Measurements from ENCODE around the gene CTNNBL1.

DNA sequence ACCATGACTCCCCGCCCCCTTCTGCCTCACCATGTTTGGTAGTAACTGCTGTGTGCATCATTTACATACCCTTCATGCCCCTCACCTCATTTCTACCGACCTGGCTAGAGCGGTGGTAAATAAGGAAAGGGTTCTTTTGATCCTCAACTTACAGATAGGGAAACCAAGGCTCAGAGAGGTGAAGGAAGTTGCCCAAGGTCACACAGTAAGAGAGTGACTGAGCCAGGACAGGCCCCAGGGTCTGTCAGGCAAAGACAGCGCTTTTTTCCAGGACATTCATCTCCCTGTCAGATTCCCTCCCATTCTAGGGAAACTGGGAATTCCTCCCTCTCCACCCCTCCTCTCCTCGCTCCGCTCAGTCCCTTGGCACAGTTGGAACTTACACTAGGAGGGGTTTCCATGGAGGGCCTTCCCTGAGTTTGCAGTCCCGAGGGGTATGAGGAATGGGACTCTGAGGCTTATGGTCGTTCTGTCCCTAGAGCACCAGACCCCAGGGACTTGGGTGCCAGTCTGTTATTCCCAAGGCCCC is 211.1 kb downstream of the CTNNBL1 start:
- TF ChIP-seq, protein P1, sequence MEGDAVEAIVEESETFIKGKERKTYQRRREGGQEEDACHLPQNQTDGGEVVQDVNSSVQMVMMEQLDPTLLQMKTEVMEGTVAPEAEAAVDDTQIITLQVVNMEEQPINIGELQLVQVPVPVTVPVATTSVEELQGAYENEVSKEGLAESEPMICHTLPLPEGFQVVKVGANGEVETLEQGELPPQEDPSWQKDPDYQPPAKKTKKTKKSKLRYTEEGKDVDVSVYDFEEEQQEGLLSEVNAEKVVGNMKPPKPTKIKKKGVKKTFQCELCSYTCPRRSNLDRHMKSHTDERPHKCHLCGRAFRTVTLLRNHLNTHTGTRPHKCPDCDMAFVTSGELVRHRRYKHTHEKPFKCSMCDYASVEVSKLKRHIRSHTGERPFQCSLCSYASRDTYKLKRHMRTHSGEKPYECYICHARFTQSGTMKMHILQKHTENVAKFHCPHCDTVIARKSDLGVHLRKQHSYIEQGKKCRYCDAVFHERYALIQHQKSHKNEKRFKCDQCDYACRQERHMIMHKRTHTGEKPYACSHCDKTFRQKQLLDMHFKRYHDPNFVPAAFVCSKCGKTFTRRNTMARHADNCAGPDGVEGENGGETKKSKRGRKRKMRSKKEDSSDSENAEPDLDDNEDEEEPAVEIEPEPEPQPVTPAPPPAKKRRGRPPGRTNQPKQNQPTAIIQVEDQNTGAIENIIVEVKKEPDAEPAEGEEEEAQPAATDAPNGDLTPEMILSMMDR (conservative IDR thresholded peaks at IDR 0.05; ENCODE audit: low read depth, low read length) = no peak
- no peak for TF ChIP-seq POLR2A (IDR thresholded peaks at IDR 0.05; ENCODE audit: low read depth, low read length)
- TF ChIP-seq CEBPB (IDR thresholded peaks at IDR 0.05; ENCODE audit: low read depth, low read length) = no peak
- TF ChIP-seq SMC3 (IDR thresholded peaks at IDR 0.05; ENCODE audit: low read depth, low read length) = no peak
- TF ChIP-seq, protein P2, sequence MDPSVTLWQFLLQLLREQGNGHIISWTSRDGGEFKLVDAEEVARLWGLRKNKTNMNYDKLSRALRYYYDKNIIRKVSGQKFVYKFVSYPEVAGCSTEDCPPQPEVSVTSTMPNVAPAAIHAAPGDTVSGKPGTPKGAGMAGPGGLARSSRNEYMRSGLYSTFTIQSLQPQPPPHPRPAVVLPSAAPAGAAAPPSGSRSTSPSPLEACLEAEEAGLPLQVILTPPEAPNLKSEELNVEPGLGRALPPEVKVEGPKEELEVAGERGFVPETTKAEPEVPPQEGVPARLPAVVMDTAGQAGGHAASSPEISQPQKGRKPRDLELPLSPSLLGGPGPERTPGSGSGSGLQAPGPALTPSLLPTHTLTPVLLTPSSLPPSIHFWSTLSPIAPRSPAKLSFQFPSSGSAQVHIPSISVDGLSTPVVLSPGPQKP (IDR thresholded peaks at IDR 0.05; ENCODE audit: borderline replicate concordance, low read depth, low read length) = no peak
- no peak for TF ChIP-seq RAD21 (IDR thresholded peaks at IDR 0.05; ENCODE audit: low read length)
- no peak for TF ChIP-seq NFE2L2 (IDR thresholded peaks at IDR 0.05; ENCODE audit: low read depth, low read length)
- no peak for TF ChIP-seq MAZ (IDR thresholded peaks at IDR 0.05; ENCODE audit: borderline replicate concordance, low read depth, low read length)
- no peak for TF ChIP-seq MXI1 (IDR thresholded peaks at IDR 0.05; ENCODE audit: borderline replicate concordance, low read depth, low read length)
- TF ChIP-seq, protein P3, sequence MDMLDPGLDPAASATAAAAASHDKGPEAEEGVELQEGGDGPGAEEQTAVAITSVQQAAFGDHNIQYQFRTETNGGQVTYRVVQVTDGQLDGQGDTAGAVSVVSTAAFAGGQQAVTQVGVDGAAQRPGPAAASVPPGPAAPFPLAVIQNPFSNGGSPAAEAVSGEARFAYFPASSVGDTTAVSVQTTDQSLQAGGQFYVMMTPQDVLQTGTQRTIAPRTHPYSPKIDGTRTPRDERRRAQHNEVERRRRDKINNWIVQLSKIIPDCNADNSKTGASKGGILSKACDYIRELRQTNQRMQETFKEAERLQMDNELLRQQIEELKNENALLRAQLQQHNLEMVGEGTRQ (IDR thresholded peaks at IDR 0.05; ENCODE audit: low read depth, low read length) = no peak
- TF ChIP-seq FOS (IDR thresholded peaks at IDR 0.05; ENCODE audit: low read depth, low read length) = no peak
- TF ChIP-seq RFX5 (IDR thresholded peaks at IDR 0.05; ENCODE audit: low read depth, low read length) = no peak
- no peak for TF ChIP-seq CHD1 (IDR thresholded peaks at IDR 0.05; ENCODE audit: low read depth, low read length)
